ENCODE data around the gene PCYOX1L.

DNA sequence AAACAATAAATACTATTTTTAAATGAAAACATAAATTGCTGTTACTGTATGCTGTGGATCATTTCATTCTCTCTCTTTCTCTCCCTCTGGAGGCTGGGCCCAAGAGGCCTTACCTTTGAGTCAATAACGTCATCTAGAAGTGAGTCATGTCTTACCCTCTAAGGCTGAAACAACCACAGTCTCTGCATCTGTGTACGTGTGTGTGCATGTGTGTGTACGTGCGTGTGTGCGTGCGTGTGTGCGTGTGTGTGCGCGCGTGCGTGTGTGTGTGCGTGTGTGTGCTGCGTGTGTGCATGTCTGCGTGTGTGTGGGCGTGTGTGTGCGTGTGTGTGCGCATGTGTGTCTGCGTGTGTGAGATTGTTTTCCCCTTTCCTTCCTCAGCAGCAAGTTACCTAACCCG lies 34.9 kb downstream of the PCYOX1L start:
- TF ChIP-seq SRF (IDR thresholded peaks at IDR 0.05; ENCODE audit: low read depth) = no peak
- TF ChIP-seq, protein P1, sequence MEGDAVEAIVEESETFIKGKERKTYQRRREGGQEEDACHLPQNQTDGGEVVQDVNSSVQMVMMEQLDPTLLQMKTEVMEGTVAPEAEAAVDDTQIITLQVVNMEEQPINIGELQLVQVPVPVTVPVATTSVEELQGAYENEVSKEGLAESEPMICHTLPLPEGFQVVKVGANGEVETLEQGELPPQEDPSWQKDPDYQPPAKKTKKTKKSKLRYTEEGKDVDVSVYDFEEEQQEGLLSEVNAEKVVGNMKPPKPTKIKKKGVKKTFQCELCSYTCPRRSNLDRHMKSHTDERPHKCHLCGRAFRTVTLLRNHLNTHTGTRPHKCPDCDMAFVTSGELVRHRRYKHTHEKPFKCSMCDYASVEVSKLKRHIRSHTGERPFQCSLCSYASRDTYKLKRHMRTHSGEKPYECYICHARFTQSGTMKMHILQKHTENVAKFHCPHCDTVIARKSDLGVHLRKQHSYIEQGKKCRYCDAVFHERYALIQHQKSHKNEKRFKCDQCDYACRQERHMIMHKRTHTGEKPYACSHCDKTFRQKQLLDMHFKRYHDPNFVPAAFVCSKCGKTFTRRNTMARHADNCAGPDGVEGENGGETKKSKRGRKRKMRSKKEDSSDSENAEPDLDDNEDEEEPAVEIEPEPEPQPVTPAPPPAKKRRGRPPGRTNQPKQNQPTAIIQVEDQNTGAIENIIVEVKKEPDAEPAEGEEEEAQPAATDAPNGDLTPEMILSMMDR (IDR thresholded peaks at IDR 0.05 in 2 of 3, conservative IDR thresholded peaks at IDR 0.05 in 1 of 3; ENCODE audit: borderline replicate concordance in 1 of 3, insufficient read depth in 1 of 3, low read depth in 2 of 3, low read length in 2 of 3) = no peak
